ENCODE data around the gene NLRC5.

- no peak for TF ChIP-seq CTCF (IDR thresholded peaks at IDR 0.05; ENCODE audit: insufficient read depth, low read depth, low read length)
- TF ChIP-seq EZH2 (IDR thresholded peaks at IDR 0.05; ENCODE audit: insufficient read depth, low read length), result no peak
These were observed 109.0 kb downstream of the NLRC5 start for GRCh38 chr16:57098188-57098841.
